HEK293 (cell line): Measurements from ENCODE around the gene GALNT9.

Experiments
- CTCF ChIA-PET: fragments of 350-600 bp; formaldehyde crosslinking; extraction: SDS; loops from one replicate; lab custom pipeline; 2021; ENCODE audit warnings: antibody characterized with exemption; lab: Yijun Ruan, JAX
- POLR2A ChIA-PET: fragments of 300-600 bp; formaldehyde crosslinking; extraction: SDS; loops from one replicate; lab custom pipeline; 2020; ENCODE audit warnings: antibody characterized with exemption, inconsistent platforms; lab: Yijun Ruan, JAX
- H3K27ac ChIP-seq: fragments of 200-500 bp; sonication (Bioruptor generic); 2 replicates; pipeline ENCODE4 v1.5.1; 2014; ENCODE audit warnings: low read depth, low read length, control low read depth, inconsistent platforms; ENCODE audit errors: extremely low read depth
- H3K36me3 ChIP-seq, 2 experiments: fragments of 200-500 bp in 1 of 2; sonication (Bioruptor generic) in 1 of 2; 1 replicate in 1 of 2; 2 replicates in 1 of 2; pipeline ENCODE4 v1.5.1; 2014 to 2017; ENCODE audit warnings: inconsistent platforms in 2 of 2, low read length in 2 of 2; ENCODE audit not compliant: control insufficient read depth in 2 of 2, insufficient read depth in 1 of 2
- H3K4me1 ChIP-seq: fragments of 200-500 bp; sonication (Bioruptor generic); 2 replicates; pipeline ENCODE4 v1.5.1; 2014; ENCODE audit warnings: mild to moderate bottlenecking, low read length, inconsistent platforms; ENCODE audit not compliant: control insufficient read depth, insufficient read depth
- H3K4me3 ChIP-seq: 2 replicates; pipeline ENCODE4 v1.5.1; 2011; ENCODE audit warnings: low read depth, mild to moderate bottlenecking, control low read depth, low read length, moderate library complexity
- H3K9me3 ChIP-seq: fragments of 200-500 bp; sonication (Bioruptor generic); 2 replicates; pipeline ENCODE4 v1.5.1; 2014; ENCODE audit warnings: low read depth, low read length, inconsistent platforms; ENCODE audit not compliant: control insufficient read depth, insufficient read depth
- GLI4 ChIP-seq: fragments of 450-650 bp; formaldehyde crosslinking; IDR thresholded peaks from 2 replicates; pipeline ENCODE4 v1.5.1; 2016; ENCODE audit warnings: missing biosample characterization, missing genetic modification characterization
- KLF8 ChIP-seq: fragments of 450-650 bp; formaldehyde crosslinking; IDR thresholded peaks from 2 replicates; pipeline ENCODE4 v1.5.1; 2016; ENCODE audit warnings: missing biosample characterization, missing genetic modification characterization
- SALL2 ChIP-seq: fragments of 450-650 bp; formaldehyde crosslinking; IDR thresholded peaks from 2 replicates; pipeline ENCODE4 v1.5.0; 2017; ENCODE audit warnings: missing biosample characterization, mild to moderate bottlenecking, missing genetic modification characterization, borderline replicate concordance
- TRIM28 ChIP-seq: IDR thresholded peaks from 2 replicates; pipeline ENCODE4 v1.6.1; 2011; ENCODE audit warnings: low read length, control low read depth, borderline replicate concordance
- ZBTB17 ChIP-seq: fragments of 450-650 bp; formaldehyde crosslinking; IDR thresholded peaks from 2 replicates; pipeline ENCODE4 v1.5.1; 2016; ENCODE audit warnings: missing biosample characterization, missing genetic modification characterization
- ZBTB21 ChIP-seq: fragments of 450-650 bp; formaldehyde crosslinking; IDR thresholded peaks from 2 replicates; pipeline ENCODE4 v1.5.1; 2017; ENCODE audit warnings: missing biosample characterization, missing genetic modification characterization
- ZNF155 ChIP-seq: fragments of 450-650 bp; formaldehyde crosslinking; IDR thresholded peaks from 2 replicates; pipeline ENCODE4 v1.5.1; 2016; ENCODE audit warnings: missing biosample characterization, missing genetic modification characterization
- ZNF214 ChIP-seq: fragments of 450-650 bp; formaldehyde crosslinking; IDR thresholded peaks from 2 replicates; pipeline ENCODE4 v1.5.1; 2017; ENCODE audit warnings: missing biosample characterization, mild to moderate bottlenecking, missing genetic modification characterization, borderline replicate concordance
- ZNF23 ChIP-seq: fragments of 450-650 bp; formaldehyde crosslinking; IDR thresholded peaks from 2 replicates; pipeline ENCODE4 v1.5.1; 2016; ENCODE audit warnings: missing biosample characterization, missing genetic modification characterization, borderline replicate concordance
- ZNF24 ChIP-seq: fragments of 450-650 bp; formaldehyde crosslinking; IDR thresholded peaks from 2 replicates; pipeline ENCODE4 v1.5.1; 2016; ENCODE audit warnings: missing biosample characterization, missing genetic modification characterization
- ZNF596 ChIP-seq: fragments of 450-650 bp; IDR thresholded peaks from 2 replicates; pipeline ENCODE4 v1.5.0; 2018; ENCODE audit warnings: missing biosample characterization, mild to moderate bottlenecking, missing genetic modification characterization, moderate library complexity
- ZNF768 ChIP-seq: fragments of 450-650 bp; formaldehyde crosslinking; IDR thresholded peaks from 2 replicates; pipeline ENCODE4 v1.5.1; 2018; ENCODE audit warnings: missing biosample characterization, mild to moderate bottlenecking, missing genetic modification characterization
- ZNF776 ChIP-seq: fragments of 450-650 bp; formaldehyde crosslinking; IDR thresholded peaks from 2 replicates; pipeline ENCODE4 v1.5.0; 2017; ENCODE audit warnings: missing biosample characterization, missing genetic modification characterization, borderline replicate concordance
- ZSCAN16 ChIP-seq: fragments of 450-650 bp; formaldehyde crosslinking; IDR thresholded peaks from 2 replicates; pipeline ENCODE4 v1.5.1; 2016; ENCODE audit warnings: missing biosample characterization, missing genetic modification characterization
- ZXDB ChIP-seq: fragments of 450-650 bp; formaldehyde crosslinking; IDR thresholded peaks from 2 replicates; pipeline ENCODE4 v1.5.1; 2016; ENCODE audit warnings: missing biosample characterization, missing genetic modification characterization
- TF ChIP-seq, protein P1 (sequence below): fragments of 450-650 bp; formaldehyde crosslinking; IDR thresholded peaks from 2 replicates; pipeline ENCODE4 v1.5.1; 2016; ENCODE audit warnings: missing biosample characterization, missing genetic modification characterization
- TF ChIP-seq, protein P2 (sequence below): fragments of 450-650 bp; formaldehyde crosslinking; conservative IDR thresholded peaks from 2 replicates; pipeline ENCODE4 v1.5.1; 2016; ENCODE audit warnings: low read depth, missing biosample characterization, missing genetic modification characterization
- TF ChIP-seq, protein P3 (sequence below): fragments of 450-650 bp; formaldehyde crosslinking; IDR thresholded peaks from 2 replicates; pipeline ENCODE4 v1.5.1; 2016; ENCODE audit warnings: missing biosample characterization, missing genetic modification characterization, borderline replicate concordance
- TF ChIP-seq, protein P4 (sequence below): fragments of 450-650 bp; formaldehyde crosslinking; IDR thresholded peaks from 2 replicates; pipeline ENCODE4 v1.5.1; 2016; ENCODE audit warnings: missing biosample characterization, missing genetic modification characterization, borderline replicate concordance

Gene GALNT9

DNA sequence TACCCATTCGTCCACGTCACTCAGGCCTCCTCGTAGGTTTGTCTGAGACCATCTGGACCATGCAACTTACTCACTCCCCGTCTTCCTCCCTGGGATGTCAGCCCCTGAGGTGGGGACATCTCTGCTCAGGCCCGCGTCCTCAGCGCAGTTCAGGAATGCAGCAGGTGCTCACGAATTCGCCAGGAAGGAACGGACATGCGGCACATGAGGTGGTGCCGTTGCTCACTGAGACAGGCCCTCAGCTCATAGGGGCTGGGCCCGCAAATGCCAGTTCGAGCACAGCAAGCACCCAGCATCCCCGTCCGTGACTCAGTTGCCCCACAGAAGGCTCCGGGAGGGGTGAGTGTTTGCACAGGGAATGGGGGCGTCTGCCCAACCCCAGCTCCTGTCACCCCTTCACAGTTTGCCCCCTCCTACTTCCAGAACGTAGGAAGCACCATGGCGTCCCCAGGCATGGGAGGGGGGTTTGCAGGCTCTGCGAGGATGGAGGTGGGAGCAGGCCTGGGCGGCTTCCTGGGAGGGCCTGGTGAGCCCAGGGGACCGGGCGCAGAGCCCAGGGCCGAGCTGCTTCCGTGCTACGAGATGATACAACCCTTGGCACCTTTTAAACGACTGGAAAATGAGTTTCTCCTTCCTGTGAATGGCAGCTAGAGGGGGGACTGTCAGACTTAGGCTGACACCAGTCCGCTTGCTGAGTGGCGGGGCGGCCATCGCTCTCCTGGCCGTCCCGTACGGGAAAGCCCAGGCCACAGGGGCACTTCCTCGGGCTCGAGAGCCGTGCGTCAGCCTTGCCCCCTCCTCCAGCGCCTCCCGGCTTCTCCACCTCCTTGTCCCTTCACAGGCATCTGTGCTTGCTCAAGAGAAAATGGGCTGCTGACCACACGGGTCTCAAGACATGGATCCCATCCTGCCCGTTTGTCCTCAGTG, 6.9 kb downstream of the GALNT9 start:
- H3K4me3 ChIP-seq: no peak overlapping the region
- ChIA-PET POLR2A (no interaction called here), CTCF (interaction anchor here (0.6 kb wide), 1 partner anchor 74 kb away, joined by 3 read pairs; no protein-coding TSS in a partner anchor)
- TF ChIP-seq ZNF214 (tag by site-specific recombination): no peak
- TF ChIP-seq, protein P1, sequence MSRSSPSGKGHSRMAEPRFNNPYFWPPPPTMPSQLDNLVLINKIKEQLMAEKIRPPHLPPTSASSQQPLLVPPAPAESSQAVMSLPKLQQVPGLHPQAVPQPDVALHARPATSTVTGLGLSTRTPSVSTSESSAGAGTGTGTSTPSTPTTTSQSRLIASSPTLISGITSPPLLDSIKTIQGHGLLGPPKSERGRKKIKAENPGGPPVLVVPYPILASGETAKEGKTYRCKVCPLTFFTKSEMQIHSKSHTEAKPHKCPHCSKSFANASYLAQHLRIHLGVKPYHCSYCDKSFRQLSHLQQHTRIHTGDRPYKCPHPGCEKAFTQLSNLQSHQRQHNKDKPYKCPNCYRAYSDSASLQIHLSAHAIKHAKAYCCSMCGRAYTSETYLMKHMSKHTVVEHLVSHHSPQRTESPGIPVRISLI: no peak
- TF ChIP-seq ZNF596: no peak
- no peak for TF ChIP-seq ZNF776 (tag by site-specific recombination)
- TF ChIP-seq, protein P2, sequence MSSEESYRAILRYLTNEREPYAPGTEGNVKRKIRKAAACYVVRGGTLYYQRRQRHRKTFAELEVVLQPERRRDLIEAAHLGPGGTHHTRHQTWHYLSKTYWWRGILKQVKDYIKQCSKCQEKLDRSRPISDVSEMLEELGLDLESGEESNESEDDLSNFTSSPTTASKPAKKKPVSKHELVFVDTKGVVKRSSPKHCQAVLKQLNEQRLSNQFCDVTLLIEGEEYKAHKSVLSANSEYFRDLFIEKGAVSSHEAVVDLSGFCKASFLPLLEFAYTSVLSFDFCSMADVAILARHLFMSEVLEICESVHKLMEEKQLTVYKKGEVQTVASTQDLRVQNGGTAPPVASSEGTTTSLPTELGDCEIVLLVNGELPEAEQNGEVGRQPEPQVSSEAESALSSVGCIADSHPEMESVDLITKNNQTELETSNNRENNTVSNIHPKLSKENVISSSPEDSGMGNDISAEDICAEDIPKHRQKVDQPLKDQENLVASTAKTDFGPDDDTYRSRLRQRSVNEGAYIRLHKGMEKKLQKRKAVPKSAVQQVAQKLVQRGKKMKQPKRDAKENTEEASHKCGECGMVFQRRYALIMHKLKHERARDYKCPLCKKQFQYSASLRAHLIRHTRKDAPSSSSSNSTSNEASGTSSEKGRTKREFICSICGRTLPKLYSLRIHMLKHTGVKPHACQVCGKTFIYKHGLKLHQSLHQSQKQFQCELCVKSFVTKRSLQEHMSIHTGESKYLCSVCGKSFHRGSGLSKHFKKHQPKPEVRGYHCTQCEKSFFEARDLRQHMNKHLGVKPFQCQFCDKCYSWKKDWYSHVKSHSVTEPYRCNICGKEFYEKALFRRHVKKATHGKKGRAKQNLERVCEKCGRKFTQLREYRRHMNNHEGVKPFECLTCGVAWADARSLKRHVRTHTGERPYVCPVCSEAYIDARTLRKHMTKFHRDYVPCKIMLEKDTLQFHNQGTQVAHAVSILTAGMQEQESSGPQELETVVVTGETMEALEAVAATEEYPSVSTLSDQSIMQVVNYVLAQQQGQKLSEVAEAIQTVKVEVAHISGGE: no peak
- no peak for TF ChIP-seq ZNF155 (tag by site-specific recombination)
- no peak for TF ChIP-seq ZBTB21 (tag by site-specific recombination)
- TF ChIP-seq ZNF23 (tag by site-specific recombination): no peak
- no peak for TF ChIP-seq ZSCAN16
- TF ChIP-seq ZNF768 (tag by site-specific recombination): no peak
- no peak for TF ChIP-seq ZBTB17
- no peak for TF ChIP-seq KLF8 (tag by site-specific recombination)
- TF ChIP-seq, protein P3, sequence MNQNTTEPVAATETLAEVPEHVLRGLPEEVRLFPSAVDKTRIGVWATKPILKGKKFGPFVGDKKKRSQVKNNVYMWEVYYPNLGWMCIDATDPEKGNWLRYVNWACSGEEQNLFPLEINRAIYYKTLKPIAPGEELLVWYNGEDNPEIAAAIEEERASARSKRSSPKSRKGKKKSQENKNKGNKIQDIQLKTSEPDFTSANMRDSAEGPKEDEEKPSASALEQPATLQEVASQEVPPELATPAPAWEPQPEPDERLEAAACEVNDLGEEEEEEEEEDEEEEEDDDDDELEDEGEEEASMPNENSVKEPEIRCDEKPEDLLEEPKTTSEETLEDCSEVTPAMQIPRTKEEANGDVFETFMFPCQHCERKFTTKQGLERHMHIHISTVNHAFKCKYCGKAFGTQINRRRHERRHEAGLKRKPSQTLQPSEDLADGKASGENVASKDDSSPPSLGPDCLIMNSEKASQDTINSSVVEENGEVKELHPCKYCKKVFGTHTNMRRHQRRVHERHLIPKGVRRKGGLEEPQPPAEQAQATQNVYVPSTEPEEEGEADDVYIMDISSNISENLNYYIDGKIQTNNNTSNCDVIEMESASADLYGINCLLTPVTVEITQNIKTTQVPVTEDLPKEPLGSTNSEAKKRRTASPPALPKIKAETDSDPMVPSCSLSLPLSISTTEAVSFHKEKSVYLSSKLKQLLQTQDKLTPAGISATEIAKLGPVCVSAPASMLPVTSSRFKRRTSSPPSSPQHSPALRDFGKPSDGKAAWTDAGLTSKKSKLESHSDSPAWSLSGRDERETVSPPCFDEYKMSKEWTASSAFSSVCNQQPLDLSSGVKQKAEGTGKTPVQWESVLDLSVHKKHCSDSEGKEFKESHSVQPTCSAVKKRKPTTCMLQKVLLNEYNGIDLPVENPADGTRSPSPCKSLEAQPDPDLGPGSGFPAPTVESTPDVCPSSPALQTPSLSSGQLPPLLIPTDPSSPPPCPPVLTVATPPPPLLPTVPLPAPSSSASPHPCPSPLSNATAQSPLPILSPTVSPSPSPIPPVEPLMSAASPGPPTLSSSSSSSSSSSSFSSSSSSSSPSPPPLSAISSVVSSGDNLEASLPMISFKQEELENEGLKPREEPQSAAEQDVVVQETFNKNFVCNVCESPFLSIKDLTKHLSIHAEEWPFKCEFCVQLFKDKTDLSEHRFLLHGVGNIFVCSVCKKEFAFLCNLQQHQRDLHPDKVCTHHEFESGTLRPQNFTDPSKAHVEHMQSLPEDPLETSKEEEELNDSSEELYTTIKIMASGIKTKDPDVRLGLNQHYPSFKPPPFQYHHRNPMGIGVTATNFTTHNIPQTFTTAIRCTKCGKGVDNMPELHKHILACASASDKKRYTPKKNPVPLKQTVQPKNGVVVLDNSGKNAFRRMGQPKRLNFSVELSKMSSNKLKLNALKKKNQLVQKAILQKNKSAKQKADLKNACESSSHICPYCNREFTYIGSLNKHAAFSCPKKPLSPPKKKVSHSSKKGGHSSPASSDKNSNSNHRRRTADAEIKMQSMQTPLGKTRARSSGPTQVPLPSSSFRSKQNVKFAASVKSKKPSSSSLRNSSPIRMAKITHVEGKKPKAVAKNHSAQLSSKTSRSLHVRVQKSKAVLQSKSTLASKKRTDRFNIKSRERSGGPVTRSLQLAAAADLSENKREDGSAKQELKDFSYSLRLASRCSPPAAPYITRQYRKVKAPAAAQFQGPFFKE (tag by site-specific recombination): no peak
- no peak for TF ChIP-seq SALL2 (tag by site-specific recombination)
- TF ChIP-seq ZNF24: no peak
- no peak for TF ChIP-seq GLI4
- TF ChIP-seq TRIM28: no peak
- TF ChIP-seq, protein P4, sequence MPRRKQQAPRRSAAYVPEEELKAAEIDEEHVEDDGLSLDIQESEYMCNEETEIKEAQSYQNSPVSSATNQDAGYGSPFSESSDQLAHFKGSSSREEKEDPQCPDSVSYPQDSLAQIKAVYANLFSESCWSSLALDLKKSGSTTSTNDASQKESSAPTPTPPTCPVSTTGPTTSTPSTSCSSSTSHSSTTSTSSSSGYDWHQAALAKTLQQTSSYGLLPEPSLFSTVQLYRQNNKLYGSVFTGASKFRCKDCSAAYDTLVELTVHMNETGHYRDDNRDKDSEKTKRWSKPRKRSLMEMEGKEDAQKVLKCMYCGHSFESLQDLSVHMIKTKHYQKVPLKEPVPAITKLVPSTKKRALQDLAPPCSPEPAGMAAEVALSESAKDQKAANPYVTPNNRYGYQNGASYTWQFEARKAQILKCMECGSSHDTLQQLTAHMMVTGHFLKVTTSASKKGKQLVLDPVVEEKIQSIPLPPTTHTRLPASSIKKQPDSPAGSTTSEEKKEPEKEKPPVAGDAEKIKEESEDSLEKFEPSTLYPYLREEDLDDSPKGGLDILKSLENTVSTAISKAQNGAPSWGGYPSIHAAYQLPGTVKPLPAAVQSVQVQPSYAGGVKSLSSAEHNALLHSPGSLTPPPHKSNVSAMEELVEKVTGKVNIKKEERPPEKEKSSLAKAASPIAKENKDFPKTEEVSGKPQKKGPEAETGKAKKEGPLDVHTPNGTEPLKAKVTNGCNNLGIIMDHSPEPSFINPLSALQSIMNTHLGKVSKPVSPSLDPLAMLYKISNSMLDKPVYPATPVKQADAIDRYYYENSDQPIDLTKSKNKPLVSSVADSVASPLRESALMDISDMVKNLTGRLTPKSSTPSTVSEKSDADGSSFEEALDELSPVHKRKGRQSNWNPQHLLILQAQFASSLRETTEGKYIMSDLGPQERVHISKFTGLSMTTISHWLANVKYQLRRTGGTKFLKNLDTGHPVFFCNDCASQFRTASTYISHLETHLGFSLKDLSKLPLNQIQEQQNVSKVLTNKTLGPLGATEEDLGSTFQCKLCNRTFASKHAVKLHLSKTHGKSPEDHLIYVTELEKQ (tag by site-specific recombination): no peak
- TF ChIP-seq ZXDB (tag by site-specific recombination): no peak
- H3K36me3 ChIP-seq: no peaks in the 10 kb centered on the region
- H3K4me1 ChIP-seq: no peaks in the 10 kb centered on the region
- no peaks in the 10 kb centered on the region for H3K9me3 ChIP-seq
- H3K27ac ChIP-seq: no peak overlapping the region
